Glomerular endothelial cell (primary cell): ENCODE results near the gene ZNF236. TPM values are rescaled to one million over a fixed set of nuclear protein-coding genes. Genes with fewer than 3 reads are reported as not detected.

Experiments used
- DNase-seq: peaks from one replicate; pipeline ENCODE4 v3.0.0-alpha.2; 2011; ENCODE audit warnings: low read depth, low spot score; ENCODE audit errors: extremely low read depth
- total RNA-seq: library from RNA; depleted of rRNA; stranded (reverse); fragments of >200 nt; gene quantifications from 2 replicates; pipeline ENCODE4 v1.2.3, GENCODE V29; 2015

The ZNF236 gene
- total RNA-seq, 1 donor from 2014 or later = 8.8 TPM

DNA sequence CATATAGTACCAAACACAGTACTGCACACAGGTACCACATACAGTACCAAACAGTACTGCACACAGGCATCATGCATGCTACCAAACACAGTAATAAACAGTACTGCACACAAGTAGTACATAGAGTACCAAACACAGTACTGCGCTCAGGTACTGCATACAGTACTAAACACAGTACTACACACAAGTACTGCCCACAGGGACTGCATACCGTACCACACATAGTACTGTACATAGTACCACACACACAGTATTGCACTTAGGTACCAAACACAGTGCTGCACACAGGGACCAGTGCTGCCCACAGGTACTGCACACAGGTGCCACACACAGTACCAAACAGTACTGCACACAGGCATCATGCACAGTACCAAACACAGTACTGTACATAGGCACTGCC is 74.9 kb downstream of the ZNF236 start:
- DNase-seq = no peak

DNA sequence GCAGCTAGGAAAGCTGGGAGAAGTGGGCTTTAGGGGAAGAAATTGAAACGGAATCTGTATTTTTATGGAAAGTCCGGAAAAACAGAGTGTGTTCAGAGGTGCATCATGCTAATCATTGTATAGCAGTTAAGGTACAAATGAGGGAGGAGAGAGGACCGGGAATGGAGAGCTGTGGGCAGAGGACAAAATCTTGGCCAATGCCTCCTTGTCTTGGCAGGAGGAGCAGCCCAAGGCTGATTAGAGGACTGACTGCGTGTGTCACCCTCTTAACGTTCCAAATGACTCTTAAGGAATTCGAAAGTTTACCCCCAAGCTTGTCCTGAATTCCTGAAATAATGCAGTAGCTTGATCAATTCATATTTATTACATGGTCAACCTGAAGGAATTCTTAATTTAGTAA is 81.0 kb downstream of the ZNF236 start:
- DNase-seq = no peak

DNA sequence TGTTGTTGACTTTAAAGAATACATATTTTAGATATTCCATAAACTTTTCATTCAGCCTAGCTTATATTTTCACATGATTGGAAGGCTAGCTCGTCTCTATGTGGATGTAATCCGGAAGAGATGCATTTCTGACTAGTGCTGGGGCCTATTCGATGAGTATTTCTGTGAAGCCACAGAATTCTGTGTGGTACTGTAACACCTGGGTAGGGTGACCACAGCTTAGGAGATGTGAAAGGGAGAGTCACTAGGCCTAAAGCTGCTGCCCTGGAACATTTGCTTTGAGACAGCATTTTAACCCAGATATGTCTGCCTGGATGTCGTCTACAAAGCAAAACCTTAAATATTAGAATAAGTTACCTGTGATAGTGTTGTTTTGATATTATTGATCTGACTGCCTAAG is 83.5 kb downstream of the ZNF236 start:
- DNase-seq = no peak

DNA sequence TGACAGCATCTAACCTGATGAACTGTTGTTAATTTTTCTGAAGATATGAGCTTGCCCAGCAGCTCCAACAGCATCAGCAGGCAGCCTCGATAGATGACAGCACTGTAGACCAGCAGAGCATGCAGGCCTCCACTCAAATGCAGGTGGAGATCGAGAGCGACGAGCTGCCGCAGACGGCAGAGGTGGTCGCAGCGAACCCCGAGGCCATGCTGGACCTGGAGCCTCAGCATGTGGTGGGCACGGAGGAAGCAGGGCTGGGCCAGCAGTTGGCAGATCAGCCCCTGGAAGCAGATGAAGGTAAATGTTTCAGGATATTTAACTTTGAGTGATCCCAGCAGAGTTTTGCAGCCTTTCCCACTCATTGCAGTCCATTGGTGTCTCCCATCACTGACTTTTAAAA is 85.9 kb downstream of the ZNF236 start:
- no peak for DNase-seq

DNA sequence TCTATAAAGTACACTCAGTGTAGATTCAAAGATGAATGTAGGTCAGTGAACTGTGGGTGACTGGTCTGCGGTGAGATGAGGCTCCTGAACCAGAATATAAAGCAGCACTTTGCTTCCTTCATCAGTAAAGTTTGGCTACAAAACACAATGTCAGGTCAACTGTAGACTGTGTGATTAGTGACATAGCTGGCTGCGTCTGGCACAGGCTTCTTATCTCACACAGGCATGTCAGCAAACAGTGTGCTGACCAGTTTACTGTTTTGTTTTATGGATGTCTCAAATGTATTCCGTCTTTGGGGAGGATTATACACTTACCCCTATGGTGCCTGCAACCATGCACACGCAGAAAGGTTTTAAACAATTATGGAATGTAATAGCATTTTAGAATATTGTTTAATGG is 87.1 kb downstream of the ZNF236 start:
- no peak for DNase-seq

DNA sequence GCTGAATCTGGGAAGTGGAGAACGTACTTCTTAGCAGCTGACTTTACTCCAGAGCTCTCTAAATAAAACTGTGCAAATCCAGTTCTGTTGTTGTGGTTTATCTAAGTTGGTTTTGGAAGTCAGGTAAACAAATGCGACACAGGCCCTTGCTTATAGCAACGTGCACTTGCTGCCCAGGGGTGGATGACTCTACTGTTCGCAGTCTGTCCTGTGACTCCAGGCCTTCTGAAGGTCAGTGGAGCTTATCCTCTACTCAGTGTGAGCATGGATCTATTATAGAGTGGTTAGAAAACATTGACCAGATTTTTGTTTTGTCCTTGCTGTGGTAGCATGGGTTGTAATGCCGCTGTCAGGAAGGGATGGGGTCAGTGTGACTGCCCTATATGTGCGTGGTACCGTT is 89.1 kb downstream of the ZNF236 start:
- DNase-seq = no peak

DNA sequence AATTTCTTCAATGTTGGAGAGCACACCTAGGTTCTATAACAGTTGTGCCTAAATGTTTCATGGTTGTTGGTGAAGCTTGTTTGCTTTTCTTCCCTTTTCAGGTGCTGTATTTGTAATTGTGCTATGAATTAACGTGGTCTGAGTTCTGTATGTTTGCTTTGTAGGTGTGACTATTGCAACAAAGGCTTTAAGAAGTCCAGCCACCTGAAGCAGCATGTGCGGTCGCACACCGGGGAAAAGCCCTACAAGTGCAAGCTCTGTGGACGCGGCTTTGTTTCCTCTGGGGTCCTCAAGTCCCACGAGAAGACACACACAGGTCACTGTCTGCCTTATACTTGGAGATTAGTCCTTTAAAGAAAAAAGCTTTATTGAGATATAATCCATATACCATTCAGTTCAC is 91.2 kb downstream of the ZNF236 start:
- no peak for DNase-seq

DNA sequence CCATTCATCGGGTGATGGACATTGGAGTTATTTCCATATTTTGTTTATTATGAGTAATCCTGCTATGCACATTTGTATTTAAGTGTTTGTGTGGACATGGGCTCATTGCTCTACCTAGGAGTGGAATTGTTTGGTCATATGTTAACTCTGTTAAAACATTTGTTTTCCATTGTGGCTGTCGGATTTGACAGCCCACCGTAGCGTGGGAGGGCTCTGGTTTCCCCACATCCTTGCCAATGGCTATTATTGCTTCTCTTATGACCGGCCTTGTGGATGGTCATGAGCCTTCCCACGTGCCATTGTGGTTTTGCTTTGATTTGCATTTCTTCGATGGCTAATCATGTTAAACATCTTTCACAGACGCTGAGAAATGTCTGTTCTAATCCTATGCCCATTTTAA is 92.0 kb downstream of the ZNF236 start:
- no peak for DNase-seq

DNA sequence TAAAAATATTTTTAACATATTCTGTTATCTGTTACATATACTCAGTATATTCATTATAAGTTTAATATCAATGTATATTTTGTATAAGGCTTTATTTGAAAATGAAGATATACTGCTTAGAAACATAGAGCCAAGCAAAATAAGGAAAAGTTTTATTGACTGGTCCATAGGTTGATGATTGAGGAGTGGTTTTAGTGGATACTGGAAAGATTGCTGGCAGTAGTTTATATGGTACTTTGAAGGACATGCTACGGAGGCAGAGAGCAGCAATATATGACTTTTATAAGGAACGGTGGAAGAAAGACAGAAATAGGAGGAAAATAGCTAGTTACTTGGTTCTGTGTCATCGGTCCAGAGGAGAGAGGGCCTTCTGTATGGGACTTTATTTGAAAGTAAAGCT is 92.4 kb downstream of the ZNF236 start:
- no peak for DNase-seq

DNA sequence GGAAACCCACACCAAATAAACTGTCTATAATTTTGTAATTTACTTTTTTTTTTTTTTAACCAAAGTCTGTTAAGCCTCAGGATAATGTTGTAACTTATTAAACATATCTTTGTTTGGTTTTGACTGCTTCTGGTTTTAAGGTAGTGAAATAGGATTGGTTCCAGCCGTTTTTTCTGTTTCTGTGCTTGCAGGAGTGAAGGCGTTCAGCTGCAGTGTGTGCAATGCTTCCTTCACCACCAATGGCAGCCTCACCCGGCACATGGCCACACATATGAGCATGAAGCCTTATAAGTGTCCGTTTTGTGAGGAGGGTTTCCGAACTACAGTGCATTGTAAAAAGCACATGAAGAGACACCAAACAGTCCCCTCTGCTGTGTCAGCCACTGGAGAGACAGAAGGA is 93.1 kb downstream of the ZNF236 start:
- DNase-seq = no peak

DNA sequence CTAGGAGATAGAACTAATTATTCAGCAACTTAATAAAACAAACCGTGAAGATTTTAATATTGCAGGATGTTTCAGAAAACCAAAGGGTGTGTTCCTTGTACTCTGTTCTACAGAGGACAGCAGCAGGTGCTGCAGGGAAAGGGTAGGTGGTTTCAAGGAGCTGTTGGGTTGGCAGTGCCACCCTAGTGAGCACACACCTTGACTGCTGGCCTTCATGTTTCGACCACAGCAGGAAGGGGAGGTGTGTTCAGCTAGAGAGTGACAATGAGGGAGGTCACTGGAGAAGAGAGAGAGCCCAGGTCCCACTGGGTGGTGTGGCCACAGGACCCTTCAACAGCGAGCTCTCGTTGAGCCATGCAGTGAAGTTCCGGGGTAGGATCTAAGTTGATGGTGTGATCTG is 98.6 kb downstream of the ZNF236 start:
- DNase-seq = no peak

DNA sequence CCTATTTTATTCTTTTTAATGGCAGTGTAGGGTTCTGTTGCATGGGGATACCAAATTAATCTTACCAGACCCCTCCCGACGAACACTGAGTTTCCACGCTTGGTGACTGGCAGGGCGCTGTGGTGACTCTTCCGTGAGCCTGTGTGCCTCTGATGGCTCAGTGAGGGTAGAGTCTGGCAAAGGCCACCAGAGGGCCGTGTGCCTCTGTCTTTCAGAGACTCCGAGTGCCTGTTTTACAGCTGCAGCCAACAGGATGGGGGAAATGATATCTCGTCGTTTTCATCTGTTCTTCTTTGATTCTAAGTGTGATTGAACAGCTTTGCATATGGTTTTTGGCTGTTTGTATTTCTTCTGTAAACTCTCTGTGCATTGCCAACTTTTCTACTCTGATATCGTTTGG is 99.8 kb downstream of the ZNF236 start:
- peak; percentile 9 for DNase-seq

DNA sequence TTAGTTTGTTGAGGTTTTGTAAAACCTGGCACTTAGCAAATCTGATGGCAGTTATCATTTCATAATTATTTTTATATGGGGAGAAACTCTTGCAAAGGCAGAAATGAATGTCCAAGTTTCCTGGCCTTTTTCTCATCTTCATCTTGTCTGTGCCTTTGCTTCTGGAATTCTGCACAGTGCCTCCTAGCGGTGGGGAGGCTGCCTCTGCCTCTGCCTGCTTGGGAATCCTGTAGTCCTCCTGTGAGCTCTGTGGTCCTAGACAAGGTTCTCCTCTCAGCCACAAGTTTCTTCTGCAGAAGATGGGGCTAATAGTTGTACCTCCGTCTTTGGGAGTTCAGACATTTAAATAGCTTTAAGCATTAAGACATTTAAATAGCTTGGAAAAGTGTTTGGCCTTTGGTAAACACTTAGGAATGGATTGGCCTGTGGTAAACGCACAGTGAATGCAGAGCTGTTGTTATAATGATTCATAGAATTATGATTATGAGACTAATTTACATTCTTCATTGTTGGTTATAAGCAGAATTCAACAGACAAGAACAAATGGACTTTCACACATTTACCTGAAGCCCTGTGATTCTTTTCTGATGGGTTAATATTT is 101.2 kb downstream of the ZNF236 start:
- DNase-seq = no peak

DNA sequence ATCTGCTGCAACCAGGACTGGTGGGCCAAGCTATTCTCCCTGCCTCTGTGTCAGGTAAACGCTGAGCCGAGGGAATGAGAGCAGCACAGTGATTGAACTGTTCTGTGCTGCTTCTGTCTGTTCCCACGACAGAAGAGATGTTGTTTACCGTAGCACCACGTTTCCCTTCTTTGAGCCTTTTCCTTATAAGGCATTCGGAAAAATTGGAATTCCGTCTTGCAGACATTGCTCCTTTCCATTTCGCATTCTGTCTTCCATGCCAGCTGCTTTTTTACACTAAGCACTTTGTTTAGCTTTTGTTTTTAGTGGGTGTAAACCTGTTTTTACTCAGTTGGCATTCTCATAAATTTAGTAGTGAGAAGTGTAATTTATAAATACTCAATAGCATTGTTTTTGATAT is 103.1 kb downstream of the ZNF236 start:
- DNase-seq = no peak

DNA sequence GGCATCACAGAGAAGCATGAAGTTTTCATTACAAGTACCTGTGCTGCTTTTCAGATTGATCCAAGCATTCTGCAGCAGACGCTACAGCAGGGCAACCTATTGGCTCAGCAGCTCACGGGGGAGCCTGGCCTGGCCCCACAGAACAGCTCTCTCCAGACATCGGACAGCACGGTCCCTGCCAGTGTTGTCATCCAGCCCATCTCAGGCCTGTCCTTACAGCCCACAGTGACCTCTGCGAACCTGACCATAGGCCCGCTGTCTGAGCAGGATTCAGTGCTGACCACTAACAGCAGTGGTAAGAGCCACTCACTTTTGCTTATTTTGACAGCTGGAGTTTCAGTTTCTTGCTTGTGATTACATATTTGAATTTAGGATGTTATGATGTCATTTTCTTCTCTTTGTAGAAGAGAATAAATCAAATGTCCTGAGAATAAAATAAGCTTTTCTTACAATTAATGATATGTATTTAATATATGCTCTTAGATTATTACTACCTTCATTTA is 104.9 kb downstream of the ZNF236 start:
- DNase-seq = no peak

DNA sequence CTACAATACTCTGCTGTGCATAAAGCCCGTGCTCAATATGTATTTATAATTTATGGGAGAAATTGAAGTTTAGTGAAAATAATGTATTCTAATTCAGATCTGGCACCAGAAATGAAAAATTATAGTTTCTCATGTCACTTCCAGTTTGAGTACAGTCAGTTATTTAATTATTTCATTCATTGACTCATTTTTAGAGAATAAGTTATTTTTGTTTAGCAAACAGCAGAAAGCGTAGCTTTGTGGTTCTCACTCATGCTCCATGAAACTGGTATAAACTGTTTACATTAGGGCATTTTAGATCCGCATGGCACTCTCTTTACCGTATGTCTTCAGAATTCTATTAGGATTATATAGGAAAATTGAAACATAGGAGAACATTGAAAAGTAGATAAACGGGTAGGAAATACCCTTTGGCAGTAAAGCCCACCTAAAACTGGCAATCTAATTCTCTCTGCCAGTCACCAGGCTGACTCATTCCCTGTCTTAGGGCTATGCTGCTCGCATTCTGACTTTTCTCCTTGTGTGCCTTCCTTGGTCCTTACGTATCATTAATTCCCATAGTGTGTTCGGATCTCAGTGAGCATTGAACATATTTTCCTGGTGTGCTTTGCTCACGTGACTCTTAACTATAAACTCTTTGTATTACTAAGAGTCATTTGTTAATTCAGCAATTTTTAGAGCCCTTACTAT is 106.0 kb downstream of the ZNF236 start:
- DNase-seq = no peak

DNA sequence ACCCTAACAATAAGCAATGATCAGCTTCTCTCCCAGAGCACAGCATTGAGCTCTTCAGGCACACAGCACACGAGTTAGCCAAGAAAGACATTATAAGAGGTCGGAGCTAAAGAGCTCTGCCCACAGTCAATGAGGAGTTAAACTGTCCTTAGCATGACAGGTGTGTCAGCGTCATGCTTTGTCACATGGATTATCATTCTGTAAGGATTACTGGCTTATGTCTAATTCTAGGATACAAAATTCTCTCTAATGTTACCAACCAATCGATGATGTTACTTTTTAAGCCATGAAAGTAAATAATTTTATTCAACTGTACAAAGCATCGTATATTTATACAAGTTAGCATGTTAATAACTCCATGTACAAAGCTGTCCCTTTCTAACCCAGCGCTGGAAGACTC is 108.8 kb downstream of the ZNF236 start:
- DNase-seq = no peak

DNA sequence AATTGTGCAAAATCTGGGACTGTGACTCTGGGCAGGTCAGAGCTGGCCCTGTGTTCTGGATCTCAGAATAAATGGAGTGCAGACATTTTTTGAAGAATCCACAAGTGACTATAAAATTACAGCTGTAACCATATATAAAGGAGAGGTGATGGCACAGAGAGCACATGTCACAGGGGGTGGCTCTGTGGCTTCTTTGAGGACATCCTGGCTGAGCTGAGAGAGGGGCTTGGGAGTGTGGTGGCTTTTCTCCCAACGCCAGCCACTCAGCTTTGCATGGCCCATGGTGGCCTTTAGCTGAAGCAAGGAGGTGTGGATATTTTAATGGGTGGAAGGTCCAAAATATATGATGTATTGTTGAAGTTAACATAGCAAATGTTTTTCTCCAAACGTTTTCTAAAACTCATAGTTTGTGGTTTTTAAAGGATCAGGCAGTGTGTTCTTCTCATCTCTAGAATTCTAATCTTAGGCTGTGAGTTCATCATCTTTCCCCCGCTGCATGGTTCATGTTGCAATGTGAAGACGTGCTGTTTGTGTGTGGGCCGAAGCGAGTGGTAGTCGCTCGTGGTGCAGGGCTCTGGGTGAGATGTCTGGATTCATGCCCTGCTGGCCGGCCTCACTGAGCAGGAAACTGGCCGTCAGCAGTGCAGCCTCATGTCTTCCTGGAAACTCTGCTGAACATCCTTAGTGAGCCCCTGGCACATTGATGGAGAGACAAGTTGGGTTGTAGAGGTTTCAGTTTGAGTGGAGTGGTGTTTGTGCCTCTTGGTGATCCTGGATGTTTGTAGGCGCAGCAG is 109.9 kb downstream of the ZNF236 start:
- DNase-seq = no peak

DNA sequence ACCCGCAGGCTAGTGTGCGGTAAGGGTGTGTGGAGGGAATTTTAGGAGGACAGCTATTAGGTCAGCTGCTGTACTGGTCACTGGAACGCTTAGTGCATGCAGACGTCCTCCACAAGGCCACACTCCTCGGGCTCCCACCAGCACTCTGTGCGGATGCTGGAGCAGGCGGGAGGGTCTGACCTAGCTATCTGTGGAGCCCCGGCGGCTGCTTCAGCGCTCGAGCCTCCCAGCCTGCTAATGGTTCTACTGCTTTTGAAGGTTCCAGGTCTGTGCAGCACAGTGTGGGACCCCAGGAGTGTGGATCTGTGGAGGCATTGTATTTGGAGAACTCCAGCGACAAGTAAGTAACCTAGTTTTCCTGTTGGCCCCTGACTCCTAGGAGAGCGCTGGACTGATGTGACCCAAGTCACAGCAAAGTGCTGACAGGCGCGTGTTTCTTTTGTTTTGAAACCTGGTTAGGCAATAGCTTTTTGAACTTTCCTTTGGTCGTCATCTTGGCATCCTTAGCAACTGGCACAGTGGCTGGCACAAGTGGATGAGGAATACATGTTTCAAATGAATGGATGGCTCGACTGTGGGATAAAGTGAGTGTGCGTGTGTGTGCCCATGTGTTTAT is 113.5 kb downstream of the ZNF236 start:
- no peak for DNase-seq

DNA sequence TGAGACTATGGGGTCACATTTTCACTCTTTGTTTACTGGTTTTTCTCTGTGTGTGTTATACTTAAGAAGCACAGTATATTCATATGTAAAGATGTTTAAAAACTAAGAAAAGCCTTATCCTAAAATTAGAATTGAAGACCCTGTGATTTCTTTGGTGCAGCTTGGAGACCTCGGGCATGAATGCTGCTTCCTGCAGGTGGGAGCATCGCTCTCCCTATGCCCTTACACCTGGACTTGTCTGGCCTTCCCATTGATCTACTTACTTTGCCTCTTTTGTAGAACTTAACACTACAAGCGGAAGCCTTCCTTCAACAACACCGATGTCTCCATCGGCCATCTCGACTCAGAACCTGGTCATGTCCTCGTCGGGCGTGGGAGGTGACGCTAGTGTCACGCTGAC is 114.5 kb downstream of the ZNF236 start:
- no peak for DNase-seq

DNA sequence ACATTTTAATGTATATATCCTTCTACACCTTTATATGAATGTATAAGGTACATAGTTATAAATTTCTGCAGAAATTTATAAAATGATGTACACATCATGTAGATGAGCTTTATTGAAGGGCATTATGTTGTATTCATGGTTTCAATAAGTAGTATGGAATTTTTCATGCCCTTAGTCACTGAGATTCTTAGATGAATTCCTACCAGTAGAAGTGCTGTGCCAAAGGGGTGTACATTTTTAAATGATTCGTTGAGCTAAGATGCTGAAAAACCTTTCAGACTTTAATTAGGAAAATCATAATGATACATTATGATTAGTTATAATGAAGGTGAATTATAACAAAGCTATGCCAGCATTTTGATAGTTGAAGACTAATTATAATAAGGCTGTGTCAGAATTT is 115.2 kb downstream of the ZNF236 start:
- DNase-seq = no peak

DNA sequence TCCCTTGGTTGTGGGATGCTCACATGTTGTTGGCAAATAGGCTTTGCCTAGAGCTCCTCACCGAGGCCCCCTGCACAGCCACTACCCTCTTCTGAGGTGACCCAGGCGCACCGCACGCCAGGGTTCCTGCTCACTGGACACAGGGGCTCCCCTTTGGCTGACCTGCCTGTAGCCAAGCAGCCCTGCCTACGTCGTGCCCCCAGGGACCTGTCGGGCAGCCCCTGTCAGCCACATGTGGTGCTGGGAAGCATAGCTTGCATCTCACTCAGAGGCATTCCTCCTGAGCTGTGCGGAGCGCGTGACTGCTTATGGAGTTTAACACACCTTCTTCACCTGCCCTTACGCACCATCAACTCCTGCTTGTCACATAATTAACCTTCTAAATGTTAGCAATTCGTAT is 116.3 kb downstream of the ZNF236 start:
- DNase-seq = no peak
